ENCODE measurements around the gene BRD4.
A peak's percentile ranks its signal among the peaks of the same experiment; 100 is the strongest.

The BRD4 gene

DNA sequence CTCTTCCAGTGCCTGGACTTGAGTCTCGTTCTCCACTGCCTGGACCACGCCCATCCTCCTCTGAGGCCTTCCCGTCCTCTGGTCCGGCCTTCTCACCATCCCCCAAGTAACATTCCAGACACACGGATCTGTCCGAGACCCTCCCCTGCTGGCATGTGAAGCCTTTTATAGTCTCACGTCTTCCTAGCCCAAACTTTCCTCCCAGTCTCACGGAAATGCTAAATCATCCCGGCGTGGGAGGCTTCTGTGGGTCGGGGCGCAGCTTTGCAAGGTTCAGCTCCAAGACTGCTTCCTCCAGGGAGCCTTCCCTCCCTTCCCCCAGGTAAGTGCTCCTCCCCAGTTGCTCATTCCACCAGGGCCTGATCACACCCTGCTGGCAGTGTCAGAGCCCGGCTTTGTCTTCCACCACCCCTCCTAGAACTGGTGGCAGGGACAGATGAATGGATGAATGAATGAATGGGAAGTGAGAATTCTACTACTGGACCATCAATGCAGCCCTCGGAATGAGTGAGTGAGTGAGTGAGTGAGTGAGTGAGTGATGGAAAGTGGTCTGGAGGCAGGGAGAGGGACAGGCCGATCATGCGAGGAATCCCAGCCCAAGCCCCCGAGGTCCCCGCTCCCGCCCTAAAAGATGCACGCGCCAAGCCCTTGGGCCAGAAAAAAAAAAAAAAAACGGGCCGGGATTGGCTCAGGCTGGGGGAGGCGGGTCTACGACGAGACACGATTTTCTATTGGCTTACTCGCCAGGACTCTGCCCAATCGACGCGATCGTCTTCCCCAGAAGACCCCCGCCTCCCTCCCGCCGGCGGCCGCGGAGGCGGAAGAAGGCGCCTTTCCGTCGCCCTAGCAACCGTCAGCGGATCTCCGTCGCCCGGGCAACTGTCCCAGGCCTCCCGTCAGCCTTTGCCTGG, 109.3 kb downstream of the BRD4 start:
- DNase-seq: peak; percentile 98

DNA sequence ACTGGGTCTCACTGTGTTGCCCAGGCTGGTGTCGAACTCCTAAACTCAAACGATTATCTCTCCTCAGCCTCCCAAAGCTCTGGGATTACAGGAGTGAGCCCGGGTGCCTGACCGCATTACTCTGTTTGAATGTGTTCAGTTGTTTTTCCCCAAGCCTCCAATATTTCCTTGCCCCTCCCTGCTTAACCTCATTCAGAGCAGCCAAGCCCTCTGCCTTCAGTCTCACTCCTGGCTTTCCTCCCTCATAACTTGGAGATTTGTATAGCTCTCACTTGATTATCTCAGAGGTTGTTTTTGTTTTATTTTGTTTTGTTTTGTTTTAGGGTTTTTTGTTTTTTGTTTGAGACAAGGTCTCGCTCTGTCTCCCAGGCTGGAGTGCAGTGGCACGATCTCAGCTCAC, 111.5 kb downstream of the BRD4 start:
- no peak for DNase-seq

DNA sequence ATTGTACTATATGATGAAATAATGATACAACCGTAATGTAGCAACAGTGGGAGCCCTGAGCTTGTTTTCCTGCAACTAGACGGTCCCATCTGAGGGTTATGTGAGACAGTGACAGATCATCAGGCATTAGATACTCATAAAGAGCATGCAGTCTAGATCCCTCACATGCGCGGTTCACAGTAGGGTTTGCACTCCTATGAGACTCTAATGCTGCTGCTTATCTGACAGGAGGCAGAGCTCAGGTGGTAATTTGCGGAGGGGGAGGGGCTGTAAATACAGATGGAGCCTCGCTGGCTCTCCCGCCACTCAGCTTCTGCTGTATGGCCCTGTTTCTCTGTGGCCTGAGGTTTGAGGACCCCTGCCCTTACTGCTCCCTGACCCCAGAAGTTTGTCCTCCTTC, 113.8 kb downstream of the BRD4 start:
- no peak for DNase-seq

DNA sequence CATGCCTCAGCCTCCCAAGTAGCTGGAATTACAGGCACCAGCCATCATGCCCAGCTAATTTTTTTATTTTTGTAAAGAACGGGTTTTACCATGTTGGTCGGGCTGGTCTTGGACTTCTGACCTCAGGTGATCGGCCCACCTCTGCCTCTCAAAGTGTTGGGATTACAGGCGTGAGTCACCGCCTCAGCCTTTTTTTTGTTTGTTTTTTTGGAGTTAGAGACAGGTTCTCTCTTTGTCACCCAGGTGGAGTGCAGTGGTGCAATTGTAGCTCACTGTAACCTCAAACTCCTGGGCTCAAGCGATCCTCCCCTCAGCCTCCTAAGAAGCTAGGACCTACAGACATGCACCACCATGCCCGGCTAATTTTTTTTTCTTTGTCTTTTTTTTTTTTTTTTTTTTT, 116.0 kb downstream of the BRD4 start:
- no peak for DNase-seq

DNA sequence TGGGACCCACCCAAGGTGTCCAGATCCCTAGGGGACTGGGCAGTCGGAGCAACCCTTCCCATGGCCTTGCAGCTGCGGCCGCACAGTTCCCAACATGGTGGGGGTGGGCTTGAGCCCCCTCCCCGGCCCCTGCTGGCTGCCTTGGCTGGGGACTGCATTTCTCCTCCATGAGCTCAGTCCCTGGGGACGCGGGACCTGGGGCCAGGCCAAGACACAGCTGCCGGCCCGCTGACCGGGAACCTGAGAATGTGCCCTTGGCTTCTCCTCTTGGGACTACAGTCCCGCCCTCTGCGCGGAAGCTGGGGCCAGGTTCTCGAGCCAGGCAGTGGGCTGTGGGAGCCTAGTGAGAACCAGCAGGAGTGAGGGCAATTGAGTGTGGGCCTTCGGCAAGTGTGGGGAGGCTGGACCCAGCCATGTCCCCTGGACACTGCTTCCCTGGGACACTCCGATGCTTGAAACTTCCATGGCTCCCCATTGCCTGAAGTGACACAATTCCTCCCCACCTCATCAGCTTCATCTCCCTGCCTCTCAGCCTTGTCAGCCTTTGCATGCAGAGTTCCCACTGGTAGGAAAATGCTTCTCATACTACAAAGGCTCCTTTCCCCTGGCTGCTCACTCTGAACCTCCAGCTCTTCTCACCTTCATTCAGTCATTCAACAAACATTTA, 118.5 kb downstream of the BRD4 start:
- DNase-seq: no peak

DNA sequence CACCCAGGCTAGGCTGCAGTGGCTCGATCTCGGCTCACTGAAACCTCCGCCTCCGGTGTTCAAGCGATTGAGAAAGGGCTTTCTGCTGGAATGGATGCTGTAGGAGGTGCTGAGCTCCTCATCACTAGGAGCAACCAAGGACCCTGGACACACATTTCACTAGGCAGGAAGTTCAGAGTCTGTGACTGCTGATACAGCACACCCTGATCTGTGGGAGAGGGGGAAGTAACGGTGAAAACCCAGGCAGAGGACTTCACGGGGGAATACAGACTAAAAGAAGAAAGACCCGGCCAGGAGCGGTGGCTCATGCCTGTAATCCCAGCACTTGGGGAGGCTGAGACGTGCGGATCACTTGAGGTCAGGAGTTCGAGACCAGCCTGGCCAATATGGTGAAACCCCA, 119.6 kb downstream of the BRD4 start:
- DNase-seq: no peak

DNA sequence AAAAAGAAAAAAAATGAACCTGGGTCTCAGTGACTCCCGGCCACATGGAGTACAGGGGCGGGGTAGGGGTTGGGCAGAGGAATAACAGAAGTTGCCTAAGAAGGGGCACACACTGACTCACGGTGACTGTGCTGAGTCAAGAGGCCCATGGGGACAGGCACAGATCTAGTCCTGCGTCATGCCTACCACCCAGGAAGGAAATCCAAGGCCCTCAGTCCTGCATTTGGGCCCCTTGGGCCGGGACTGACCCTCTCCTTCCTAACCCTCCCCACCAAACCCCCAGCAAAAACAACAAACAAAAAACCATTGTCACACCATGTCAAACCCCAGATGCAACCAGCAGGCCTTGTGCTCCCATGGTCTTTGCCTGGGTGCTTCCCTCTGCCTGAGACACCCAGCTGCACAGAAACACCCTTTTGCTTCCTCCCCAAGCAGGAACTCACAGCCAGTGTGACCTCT, 122.0 kb downstream of the BRD4 start:
- no peak for DNase-seq

DNA sequence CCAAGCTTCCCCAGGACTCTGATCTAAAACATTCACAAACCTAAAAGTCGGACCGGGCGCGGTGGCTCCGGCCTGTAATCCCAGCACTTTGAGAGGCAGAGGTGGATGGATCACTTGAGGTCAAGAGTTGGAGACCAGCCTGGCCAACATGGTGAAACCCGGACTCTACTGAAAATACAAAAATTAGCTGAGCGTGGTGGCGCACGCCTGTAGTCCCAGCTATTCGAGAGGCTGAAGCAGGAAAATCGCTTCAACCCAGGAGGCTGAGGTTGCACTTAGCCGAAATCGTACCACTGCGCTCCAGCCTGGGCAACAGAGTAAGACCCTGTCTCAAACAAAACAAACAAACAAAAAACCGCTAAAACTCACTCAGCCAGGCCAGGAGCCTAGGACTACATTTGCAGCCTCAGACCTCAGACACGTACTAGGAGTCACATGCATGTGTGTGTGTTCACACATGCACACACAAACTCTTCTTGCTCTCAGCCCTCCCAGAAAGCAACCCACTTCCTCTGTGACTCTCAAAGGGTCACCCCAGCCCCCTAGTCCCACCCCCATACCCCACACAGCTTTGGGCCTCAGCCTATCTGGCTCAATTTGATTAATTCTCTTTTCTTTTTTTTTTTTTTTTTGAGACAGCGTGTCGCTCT, 130.8 kb downstream of the BRD4 start:
- no peak for DNase-seq

DNA sequence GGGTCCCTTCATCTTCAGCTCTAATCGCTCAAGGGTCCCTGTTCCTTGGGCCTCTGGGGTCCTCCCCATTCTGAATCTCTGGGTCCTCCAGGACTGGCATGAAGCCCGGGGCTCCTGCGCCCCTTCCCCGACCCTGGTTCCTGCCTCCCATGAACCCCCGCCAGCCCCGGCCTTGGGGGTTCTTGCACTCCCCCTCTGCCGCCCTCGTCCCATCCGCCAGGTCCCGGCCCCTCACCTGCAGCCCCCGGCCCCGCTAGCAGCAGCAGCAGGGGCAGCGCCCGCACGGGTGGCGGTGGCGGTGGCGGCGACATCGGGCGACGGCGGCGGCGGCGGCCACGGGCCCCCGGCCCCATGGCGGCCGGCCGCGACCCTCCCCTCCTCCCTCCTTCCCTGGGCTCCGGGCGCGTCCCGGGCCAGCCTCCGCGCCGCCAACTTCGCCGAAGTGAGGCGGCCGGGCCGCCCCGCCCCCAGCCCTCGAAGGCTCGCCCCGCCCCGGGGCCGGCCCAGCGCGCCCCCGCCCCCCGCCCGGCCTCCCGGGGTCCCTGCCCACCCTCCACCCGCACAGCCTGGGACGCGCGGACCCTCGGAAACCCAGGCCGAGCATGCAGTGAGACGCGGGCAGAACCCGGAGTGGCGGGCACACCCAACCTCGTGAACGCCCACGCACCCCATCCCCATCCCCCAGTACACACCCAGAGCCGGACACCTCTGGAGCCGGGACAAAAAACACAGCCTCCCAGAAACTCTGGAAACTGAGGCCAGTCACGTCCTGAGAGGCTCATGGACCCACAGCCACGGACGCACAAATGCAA, 131.6 kb downstream of the BRD4 start, which contains the start of gene NOTCH3:
NOTCH3 (minus strand) TSS at position 443 of the 812 bp plus-strand sequence; CDS start at position 353, 90 bp downstream.
- peak; percentile 44 for DNase-seq

DNA sequence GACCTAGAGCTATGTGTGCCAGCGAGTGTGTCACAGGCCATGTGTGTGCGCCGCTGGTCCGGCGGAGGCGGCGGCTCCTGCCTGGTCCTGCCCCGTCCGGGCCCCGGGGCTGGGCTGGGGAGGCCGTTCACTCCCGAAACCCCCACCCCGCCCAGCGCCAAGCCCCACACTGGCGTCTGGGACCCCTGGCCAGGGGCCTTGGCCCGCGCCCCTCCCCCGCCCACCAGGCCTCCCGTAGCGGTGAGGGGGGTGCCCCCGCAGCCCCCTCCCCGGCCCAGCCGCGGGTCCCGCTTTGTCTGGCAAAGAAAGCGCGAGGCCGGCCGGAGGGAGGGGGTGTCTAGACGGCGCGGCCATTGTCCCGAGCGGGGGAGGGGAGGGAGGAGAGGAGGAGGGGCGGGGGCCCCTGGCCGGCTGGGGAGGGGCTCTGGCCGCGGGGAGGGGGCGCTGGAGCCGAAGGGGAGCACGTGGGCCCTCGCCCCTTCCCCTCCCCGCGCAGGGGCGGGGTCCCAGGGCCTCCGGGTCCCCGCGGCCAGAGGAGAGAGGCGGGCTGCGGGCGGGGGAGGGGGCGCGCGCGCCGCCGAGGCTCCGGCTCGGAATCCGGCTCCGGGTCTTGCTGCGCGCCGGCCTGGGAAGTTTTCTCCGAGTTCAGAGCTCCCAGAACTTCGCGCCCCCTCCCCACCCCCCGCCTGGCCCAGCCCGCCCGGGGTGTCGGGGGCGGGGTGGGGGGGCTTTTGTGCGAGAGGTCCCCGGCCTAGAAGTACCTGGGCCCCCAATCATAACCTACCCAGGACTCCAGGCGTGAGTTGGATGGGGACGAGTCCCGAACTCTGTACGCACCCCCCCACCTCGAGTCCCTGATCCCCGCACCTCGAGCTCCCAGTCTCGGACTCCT, 132.4 kb downstream of the BRD4 start:
- DNase-seq: peak; percentile 94

DNA sequence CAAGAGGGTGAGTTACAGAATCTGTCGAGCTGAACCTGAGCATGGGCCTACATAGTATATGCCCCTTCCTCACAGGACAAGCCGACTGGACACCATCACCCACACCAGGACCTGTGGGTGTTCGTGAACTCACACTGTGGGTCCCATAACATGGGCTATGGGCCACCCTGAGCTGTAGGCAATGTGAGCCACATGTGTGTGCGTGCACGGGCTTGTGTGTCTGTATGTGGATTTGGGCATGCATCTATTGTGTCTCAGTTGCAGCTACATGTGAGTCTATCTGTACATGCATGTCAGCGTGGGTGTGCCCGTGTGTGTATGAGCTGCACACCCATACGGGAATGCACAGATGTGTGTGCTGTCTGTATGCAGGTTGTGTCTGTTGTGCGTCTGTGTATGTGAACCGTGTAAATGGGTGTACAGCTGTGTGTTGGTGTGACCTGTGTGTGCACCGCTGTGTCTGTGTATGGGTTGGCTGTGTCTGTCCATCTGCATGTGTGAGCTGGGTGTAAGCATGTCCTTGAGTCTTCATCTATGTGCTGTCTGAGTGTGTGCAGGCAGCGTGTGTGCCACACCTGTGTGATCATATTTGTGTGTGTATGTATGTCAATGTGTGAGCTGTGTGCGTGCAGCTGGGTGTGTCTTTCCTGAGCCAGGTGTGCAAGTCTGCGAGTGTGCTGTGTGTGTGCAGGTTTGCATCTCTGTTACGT, 133.2 kb downstream of the BRD4 start:
- no peak for DNase-seq

DNA sequence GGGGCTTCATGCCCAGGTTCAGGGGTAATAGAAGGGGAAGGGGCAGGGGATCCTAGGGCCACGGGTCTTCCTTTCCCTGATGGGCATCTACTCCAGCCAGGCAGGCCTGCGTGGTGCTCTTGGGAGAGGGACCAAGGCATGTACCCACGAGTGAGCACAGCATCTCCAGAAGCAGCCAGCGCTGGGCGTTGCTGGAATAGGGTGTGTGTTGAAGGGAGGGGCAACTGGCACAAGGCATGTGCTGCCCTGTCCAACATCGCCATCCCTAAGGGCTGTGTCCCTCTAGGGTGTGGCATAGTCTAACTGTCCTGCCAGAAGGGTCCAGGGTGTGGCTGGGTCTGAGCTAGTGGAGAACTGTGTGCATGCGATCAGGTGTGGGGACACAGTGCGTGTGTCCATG, 134.4 kb downstream of the BRD4 start:
- DNase-seq: no peak

DNA sequence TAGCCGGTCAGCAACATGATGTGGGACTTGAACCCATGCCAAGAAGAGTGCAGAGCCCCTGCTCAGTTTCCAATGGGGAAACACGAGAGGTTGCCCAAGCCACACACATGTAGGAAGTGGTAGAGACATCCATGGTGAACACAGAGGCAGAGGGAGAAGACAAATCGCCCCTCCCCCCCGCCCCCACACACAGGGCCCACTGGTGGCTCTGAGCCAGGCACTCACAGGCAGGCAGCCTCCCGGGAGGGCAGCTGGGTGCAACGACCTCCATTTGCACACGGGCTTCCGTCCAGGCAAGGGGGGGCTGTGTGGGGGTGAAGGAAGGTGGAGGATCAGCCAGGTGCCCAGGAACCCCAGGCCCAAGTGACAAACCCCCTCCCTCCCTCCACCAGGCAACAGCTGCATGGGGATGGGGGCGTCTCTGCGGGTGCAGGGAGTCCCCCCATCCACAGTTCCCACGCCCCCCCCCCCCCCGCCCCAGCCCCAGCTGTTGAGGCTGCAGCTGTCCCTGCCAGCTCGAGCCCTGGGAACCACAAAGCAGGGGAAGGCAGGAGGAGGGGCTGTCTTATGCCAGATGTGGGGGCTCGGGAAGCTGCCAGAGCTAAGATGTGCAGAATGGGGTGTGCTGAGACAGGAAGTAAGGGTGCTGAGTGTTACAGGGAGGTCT, 134.9 kb downstream of the BRD4 start:
- DNase-seq: peak; percentile 27

DNA sequence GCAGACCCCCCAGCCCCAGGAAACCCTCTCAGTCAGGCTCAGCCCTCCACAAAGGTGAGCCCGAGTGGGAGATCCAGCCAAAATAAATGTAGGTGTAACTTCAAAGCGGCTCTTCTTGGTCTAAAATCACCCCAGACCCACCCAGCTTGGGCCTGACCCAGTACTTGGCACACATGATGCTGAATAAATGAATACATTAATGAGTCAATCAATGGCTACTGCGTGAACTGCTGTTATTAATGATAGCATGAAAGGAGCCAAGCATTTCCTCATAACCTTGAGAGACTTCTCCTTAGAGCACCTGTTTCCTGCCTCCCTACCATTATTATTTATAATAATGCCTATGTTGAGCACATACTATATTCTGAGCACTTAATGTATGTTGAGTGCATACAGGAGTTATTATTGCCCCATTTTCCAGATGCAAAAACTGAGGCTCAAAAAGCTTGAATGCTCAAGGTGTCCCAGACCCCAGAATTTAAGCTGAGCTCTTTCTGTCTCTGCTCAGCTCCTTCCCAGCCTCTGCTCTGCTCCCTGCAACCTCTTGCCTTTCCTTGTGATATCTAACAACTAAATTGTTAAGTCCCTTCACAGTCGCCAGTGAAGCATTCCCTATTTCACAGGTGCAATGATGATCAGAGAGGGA, 135.9 kb downstream of the BRD4 start:
- peak; percentile 49 for DNase-seq

DNA sequence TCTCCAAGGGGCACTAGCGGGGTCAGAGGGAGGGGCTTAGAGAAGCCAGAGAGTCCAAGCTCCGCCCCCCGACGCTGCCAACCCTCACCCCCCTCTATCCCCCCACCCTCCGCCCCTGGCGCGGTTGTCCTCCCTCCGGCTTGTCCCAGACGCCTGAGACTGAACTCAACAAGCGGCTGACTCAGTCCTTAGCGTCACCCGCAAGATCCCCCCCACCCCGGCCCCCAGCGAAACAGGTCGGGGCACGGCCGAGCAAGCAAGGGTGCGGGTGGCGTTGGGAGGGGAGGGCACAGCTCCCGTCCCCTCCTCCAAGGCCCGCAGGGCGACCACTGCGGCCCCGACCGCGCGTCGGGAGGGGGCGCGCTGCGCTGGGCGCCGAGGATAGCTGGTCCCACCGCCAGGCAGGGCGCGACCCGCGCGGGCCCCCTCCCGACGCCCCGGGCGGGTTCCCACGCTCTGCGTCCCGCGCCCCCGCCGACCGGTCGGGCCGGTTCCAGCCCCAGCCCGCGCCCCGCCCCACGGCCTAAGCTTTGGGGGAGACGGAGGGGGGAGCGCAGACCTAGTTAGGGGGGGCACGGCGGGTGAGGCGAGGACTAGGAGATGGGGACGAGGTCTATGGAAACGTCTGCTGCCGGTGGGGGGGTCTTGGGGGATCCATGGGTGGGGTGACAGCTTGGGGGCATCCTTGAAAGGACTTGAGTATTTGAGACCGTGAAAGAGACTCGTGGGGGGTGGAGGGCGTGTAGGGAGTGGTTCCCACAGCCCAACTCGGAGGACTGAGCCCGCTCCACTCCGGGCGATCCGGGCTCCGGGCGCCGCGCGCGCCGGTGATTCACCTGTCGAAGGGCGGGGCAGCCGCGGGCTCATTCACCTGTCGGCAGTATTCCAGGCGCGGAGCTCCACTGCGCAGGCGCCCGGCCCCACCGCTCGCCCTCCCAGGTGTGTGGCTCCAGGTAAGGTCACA, 136.7 kb downstream of the BRD4 start:
- peak; percentile 93 for DNase-seq

DNA sequence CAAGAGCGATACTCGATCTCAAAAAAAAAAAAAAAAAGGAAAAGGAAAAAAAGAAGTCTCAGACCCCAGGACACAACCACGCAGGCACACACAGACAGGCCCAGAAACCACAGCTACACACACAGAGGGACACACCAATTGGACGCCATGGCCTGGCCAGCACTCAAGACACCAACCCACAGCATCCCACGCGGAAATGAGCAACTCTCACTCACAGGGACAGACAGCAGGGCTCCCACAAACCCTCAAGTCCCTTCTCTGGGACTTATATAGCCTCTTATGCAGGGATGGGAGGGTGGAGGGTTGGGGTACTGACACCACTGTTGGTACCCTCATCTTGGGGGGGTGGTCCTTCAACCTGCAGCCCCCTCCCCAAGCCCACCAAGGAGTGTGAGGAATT, 137.4 kb downstream of the BRD4 start:
- no peak for DNase-seq

DNA sequence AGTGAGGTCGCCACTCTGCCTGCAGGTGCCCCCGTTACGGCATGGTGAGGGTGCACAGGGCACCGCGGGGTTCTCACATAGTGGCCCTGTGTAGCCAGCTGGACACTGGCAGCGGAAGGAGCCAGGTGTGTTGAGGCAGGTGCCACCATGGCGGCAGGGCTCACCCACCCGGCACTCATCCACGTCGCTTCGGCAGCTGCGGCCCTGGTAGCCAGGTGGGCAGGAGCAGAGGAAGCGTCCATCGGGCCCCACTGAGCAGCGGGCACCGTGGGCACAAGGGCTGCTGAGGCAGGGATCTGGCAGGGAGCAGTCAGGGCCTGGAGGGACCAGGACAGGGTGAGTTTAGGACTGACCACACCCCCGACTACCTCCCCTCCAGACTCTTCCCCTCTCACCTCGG, 140.4 kb downstream of the BRD4 start:
- no peak for DNase-seq

DNA sequence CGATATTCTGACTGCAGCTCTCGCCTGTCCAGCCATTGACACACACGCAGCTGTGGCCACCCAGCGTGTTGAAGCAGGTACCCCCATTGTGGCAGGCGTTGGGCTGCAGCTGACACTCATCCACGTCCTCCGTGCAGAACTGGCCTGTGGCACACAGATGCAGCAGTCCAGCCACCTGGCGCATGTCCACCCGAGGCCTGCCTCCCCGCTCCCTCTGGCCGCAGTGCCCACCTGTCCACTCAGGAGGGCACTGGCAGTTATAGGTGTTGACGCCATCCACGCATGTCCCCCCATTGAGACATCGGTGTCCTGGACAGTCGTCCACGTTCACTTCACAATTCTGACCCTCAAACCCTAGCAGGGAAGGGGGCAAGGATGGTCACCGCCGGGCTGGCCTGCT, 140.8 kb downstream of the BRD4 start:
- DNase-seq: no peak

DNA sequence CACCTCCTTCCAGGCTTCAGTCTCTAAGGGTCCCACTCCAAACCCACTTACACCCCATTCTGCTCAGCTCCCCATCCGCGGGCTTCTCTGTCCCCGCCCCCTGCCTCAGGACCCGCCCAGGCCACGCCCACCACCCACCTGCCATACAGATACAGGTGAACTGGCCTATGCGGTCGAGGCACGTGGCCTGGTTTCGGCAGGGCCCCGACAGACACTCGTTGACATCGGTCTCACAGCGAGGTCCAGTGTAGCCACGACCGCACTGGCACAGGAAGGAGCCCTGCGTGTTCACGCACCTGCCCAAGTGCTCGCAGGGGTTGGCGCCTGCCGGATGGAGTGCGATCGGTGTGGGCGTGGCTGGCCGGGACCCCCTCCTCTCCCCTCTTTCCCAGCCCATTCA, 143.5 kb downstream of the BRD4 start:
- no peak for DNase-seq

Data from eye (tissue), 1 donor.